ENCODE data around the gene IQCH. TPM values are rescaled to one million over a fixed set of nuclear protein-coding genes. Genes with fewer than 3 reads are reported as not detected.

The IQCH gene
- polyA plus RNA-seq, 1 donor (not counting 4 experiments of a cell fraction or from before 2014, with no cell fraction given) = 2.6 TPM

DNA sequence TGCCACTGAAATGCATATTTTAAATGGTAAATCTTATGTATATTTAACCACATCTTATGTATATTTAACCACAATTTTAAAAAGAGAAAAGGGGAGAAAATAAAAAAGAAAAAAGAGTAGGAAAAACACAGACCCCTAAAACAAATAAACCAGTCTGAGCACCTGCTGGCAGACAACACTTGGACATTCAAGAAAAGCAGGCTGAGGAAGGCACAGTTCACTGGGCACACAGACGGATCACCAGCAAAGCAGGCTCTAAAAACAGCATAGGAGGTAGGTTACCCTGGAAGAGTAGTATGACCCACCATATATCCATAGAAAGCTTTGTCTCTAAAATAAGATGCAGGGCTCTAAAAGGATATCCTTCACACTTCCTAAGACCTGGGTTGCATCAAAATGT is 27.2 kb upstream of the IQCH start:
- Histone ChIP-seq H3K27ac (ENCODE audit: control insufficient read depth, insufficient read depth, low read length) (no peak overlapping the region), H3K27me3 (ENCODE audit: control insufficient read depth, extremely low read depth, insufficient read depth, low read length) (no peaks in the 10 kb centered on the region), H3K9ac (ENCODE audit: control insufficient read depth, extremely low read depth, insufficient read depth, low read length) (no peak overlapping the region), H2AFZ (ENCODE audit: control insufficient read depth, low read length) (no peak overlapping the region), H3K9me3 (ENCODE audit: control insufficient read depth, low read depth, low read length) (no peaks in the 10 kb centered on the region), H3K36me3 (ENCODE audit: control insufficient read depth in 2 of 2, extremely low read depth in 1 of 2, insufficient read depth in 2 of 2, low read length in 2 of 2) (peaks cover 3 to 10% of the 10 kb centered on the region in 2 experiments), H3K4me3 (ENCODE audit: control insufficient read depth in 2 of 3, extremely low read depth in 1 of 3, insufficient read depth in 2 of 3, low read depth in 1 of 3, low read length in 3 of 3) (no peak overlapping the region), H3K79me2 (ENCODE audit: control insufficient read depth, insufficient read depth, low read length) (peaks cover 15% of the 10 kb centered on the region), H4K20me1 (ENCODE audit: control insufficient read depth, extremely low read depth, insufficient read depth, low read length) (no peaks in the 10 kb centered on the region), H3K4me1 (ENCODE audit: control insufficient read depth, extremely low read depth, insufficient read depth, low read length) (peaks cover 41% of the 10 kb centered on the region), H3K9me1 (ENCODE audit: control insufficient read depth, extremely low read depth, insufficient read depth, low read length) (peaks cover 6% of the 10 kb centered on the region), H3K4me2 (ENCODE audit: control insufficient read depth, extremely low read depth, insufficient read depth, low read depth, low read length) (no peak overlapping the region)
- DNase-seq (ENCODE audit: low read depth, low spot score) (no peak), FAIRE-seq (peak; percentile 5)
- no peak for TF ChIP-seq EZH2 (IDR thresholded peaks at IDR 0.05; ENCODE audit: low read length)
- TF ChIP-seq, protein P1, sequence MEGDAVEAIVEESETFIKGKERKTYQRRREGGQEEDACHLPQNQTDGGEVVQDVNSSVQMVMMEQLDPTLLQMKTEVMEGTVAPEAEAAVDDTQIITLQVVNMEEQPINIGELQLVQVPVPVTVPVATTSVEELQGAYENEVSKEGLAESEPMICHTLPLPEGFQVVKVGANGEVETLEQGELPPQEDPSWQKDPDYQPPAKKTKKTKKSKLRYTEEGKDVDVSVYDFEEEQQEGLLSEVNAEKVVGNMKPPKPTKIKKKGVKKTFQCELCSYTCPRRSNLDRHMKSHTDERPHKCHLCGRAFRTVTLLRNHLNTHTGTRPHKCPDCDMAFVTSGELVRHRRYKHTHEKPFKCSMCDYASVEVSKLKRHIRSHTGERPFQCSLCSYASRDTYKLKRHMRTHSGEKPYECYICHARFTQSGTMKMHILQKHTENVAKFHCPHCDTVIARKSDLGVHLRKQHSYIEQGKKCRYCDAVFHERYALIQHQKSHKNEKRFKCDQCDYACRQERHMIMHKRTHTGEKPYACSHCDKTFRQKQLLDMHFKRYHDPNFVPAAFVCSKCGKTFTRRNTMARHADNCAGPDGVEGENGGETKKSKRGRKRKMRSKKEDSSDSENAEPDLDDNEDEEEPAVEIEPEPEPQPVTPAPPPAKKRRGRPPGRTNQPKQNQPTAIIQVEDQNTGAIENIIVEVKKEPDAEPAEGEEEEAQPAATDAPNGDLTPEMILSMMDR (optimal IDR thresholded peaks at IDR 0.05 in 1 of 3, IDR thresholded peaks at IDR 0.05 in 1 of 3, conservative IDR thresholded peaks at IDR 0.05 in 1 of 3; ENCODE audit: extremely low read depth in 1 of 3, insufficient read depth in 2 of 3, low read length in 3 of 3) = no peak
- dilution Hi-C loops (cut with MboI; ENCODE audit: extremely low pct_ligation_motif_present, low sequenced_read_pairs) = no loop called here

DNA sequence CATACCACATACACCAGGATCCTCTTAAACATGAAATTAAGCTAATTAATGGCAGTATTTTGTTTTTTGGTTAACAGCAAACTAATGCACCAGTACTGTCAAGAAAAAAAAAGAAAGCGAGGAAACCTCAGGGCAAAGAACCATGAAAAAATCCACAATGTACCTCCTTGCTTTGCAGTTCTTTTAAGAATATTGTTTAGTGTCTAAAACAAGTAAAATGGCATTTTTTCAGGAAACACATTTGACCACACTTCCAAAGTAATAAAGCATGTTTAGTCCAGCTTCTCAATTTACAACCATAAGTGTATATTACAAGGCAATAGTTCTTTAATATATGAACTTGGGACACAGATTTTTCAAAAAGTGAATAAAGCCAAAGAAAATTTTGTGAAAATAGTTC is 26.7 kb upstream of the IQCH start:
- no peak overlapping the region for H3K4me3 ChIP-seq (ENCODE audit: control insufficient read depth in 2 of 3, extremely low read depth in 1 of 3, insufficient read depth in 2 of 3, low read depth in 1 of 3, low read length in 3 of 3)
- peaks cover 12% of the 10 kb centered on the region for H3K79me2 ChIP-seq (ENCODE audit: control insufficient read depth, insufficient read depth, low read length)
- DNase-seq (ENCODE audit: low read depth, low spot score) (no peak), FAIRE-seq (no peak)
- dilution Hi-C loops (cut with MboI; ENCODE audit: extremely low pct_ligation_motif_present, low sequenced_read_pairs) = no loop called here
- no peak overlapping the region for H3K27ac ChIP-seq (ENCODE audit: control insufficient read depth, insufficient read depth, low read length)
- peaks cover 3 to 10% of the 10 kb centered on the region in 2 experiments for H3K36me3 ChIP-seq (ENCODE audit: control insufficient read depth in 2 of 2, extremely low read depth in 1 of 2, insufficient read depth in 2 of 2, low read length in 2 of 2)
- peaks cover 6% of the 10 kb centered on the region for H3K9me1 ChIP-seq (ENCODE audit: control insufficient read depth, extremely low read depth, insufficient read depth, low read length)
- no peak overlapping the region for H2AFZ ChIP-seq (ENCODE audit: control insufficient read depth, low read length)
- no peak overlapping the region for H3K9ac ChIP-seq (ENCODE audit: control insufficient read depth, extremely low read depth, insufficient read depth, low read length)
- peaks cover 37% of the 10 kb centered on the region for H3K4me1 ChIP-seq (ENCODE audit: control insufficient read depth, extremely low read depth, insufficient read depth, low read length)
- H3K27me3 ChIP-seq (ENCODE audit: control insufficient read depth, extremely low read depth, insufficient read depth, low read length) = no peaks in the 10 kb centered on the region
- H3K4me2 ChIP-seq (ENCODE audit: control insufficient read depth, extremely low read depth, insufficient read depth, low read depth, low read length) = no peak overlapping the region
- TF ChIP-seq EZH2 (IDR thresholded peaks at IDR 0.05; ENCODE audit: low read length) = no peak
- TF ChIP-seq, protein P1 (optimal IDR thresholded peaks at IDR 0.05 in 1 of 3, IDR thresholded peaks at IDR 0.05 in 1 of 3, conservative IDR thresholded peaks at IDR 0.05 in 1 of 3; ENCODE audit: extremely low read depth in 1 of 3, insufficient read depth in 2 of 3, low read length in 3 of 3) = no peak
- H4K20me1 ChIP-seq (ENCODE audit: control insufficient read depth, extremely low read depth, insufficient read depth, low read length) = no peaks in the 10 kb centered on the region
- no peaks in the 10 kb centered on the region for H3K9me3 ChIP-seq (ENCODE audit: control insufficient read depth, low read depth, low read length)
